NCI-H187 (cell line): ENCODE data around the gene SEPTIN14.
"Not testable (repeated sequence)": the region's sequence is repeated elsewhere in the genome, so short reads cannot be mapped to it uniquely, and the experiment has no call there.

Source experiments
- DNase-seq, 2 experiments: peaks; one replicate each; lab custom pipeline; 2025; lab: John Stamatoyannopoulos, UW

The SEPTIN14 gene

GRCh38 chr7:55862652-55863051 is at the start of gene SEPTIN14:
TSS of gene SEPTIN14 (minus strand) at chr7:55862752. CDS start at chr7:55861996, 756 bp downstream.
- not testable (repeated sequence) for DNase-seq

GRCh38 chr7:55903985-55904759 is 41.6 kb upstream of the SEPTIN14 start:
- no peak for DNase-seq

- not testable (repeated sequence) for DNase-seq
Observed at GRCh38 chr7:55901059-55901458, 38.5 kb upstream of the SEPTIN14 start.

GRCh38 chr7:55898287-55898686 is 35.7 kb upstream of the SEPTIN14 start:
- no peak for DNase-seq

GRCh38 chr7:55895021-55895420 is 32.5 kb upstream of the SEPTIN14 start:
- DNase-seq = no peak

GRCh38 chr7:55893940-55894339 is 31.4 kb upstream of the SEPTIN14 start:
- no peak for DNase-seq

GRCh38 chr7:55888378-55888777 is 25.8 kb upstream of the SEPTIN14 start:
- DNase-seq = not testable (repeated sequence)

DNA sequence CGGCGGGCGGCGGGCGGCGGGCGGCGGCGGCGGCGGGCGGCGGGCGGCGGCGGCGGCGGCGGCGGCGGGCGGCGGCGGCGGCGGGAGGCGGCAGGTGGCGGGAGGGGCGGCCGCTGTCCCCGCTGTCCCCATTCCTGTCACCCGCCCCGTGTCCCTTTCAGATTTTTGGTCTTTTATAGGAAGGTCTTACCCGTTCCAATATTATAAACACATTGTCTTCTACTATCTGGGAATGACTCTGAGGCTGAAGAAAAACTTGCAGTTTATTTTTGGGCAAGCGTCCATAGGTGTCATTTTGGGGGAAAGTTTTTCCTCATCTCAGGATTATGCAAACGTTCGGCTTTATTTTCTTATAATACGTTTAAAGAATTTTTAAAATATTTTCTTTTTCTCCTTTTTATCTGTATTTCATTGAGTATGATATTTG is 25.3 kb upstream of the SEPTIN14 start:
- DNase-seq = no peak

DNA sequence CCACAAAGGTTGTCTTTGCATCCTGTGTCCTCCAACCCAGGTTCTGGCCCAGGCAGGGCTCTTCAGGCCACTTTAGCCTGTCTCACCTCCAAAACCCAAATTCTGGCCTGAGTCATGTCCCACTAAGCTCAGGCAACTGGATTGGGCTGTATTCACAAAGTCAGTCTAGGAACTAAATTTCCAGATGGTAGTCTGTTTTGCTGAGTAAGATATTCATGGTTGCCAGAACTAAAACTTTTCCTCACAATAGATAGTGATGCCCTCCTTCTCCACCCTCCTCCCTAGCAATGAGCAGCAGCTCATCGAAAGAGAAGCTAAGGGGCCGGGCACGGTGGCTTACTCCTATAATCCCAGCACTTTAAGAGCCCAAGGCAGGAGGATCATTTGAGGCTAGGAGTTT is 21.8 kb upstream of the SEPTIN14 start:
- DNase-seq = no peak

DNA sequence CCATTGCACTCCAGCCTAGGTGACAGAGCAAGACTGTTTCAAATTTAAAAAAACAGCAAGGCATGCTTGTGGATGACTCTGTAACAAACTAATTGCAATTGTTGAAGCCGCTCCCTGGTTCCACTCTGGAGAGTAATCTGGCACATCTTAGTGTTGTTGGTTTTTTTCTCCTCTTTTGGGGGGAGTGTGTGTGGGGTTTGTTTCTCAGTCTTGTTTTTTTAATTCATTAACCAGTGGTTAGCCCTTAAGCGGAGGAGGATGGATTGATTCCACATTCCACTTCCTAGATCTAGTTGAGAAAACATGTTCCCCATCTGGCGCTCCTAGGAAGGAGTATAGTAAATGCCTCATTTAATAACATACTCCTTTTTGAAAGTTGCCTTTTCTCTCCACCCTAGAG is 16.1 kb upstream of the SEPTIN14 start:
- no peak for DNase-seq

DNA sequence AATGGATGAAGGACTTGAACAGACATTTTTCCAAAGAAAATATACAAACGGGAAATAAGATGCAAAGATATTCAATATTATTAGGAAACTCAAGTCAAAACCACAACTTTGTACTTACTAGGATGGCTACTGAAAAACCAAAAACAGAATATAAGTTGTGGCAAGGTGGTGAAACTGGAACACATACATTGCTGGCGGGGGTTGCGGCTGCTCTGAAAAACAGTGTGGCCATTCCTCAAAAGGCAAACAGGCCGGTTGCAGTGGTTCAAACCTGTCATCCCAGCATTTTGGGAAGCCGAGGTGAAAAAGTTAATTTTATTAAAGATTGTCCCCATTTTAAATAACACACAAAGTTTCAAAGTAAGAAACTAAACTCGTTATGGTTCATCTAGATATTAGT is 14.8 kb upstream of the SEPTIN14 start:
- DNase-seq = no peak

DNA sequence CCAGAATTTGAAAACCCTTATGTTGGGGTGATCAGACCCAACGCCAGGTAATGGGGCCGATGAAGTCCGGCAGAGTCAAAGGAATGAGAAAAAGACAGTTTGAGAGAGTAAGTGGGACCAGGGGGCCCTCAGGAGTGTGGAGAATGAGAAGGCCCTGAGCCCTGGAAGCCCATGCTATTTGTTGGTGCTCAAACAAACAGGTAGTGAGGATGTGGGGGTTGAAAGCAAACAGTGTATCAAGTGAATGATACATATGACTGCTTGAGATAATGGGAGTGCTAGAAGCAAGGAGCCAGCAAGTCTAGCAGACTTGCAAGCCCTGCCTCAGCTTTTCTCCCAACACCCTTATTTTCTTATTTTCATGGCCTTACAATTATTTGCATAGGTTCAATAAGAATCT is 11.2 kb upstream of the SEPTIN14 start:
- no peak for DNase-seq

GRCh38 chr7:55871932-55872485 is 9.5 kb upstream of the SEPTIN14 start:
- DNase-seq = no peak

DNA sequence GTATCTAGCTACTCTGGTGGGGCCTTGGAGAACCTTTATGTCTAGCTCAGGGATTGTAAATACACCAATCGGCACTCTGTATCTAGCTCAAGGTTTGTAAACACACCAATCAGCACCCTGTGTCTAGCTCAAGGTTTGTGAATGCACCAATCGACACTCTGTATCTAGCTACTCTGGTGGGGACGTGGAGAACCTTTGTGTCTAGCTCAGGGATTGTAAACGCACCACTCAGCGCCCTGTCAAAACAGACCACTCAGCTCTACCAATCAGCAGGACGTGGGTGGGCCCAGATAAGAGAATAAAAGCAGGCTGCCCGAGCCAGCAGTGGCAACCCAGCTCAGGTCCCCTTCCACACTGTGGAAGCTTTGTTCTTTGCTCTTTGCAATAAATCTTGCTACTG is 6.4 kb upstream of the SEPTIN14 start:
- DNase-seq = not testable (repeated sequence)

GRCh38 chr7:55845164-55845563 is 17.4 kb downstream of the SEPTIN14 start:
- not testable (repeated sequence) for DNase-seq

GRCh38 chr7:55838595-55838994 is 24.0 kb downstream of the SEPTIN14 start:
- DNase-seq = no peak

GRCh38 chr7:55827577-55827976 is 35.0 kb downstream of the SEPTIN14 start:
- DNase-seq = no peak

GRCh38 chr7:55818686-55819085 is 43.9 kb downstream of the SEPTIN14 start:
- DNase-seq = no peak

DNA sequence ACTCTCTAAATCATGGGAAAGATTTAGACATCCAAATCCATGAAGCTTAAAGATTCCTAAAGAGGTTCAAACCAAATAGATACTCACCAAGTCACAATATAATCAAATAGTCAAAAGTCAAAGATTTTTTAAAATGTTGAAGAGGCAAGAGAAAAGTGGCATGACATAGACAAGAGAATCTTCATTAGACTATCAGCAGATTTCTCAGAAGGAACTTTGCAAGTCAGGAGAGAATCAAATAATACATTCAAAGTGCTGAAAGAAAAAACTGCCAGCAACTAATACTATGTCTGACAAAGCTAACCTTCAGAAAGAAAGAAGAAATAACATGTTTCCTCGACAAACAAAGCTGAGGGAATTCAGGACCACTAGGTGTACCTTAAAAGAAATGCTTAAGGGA is 65.3 kb downstream of the SEPTIN14 start:
- DNase-seq = not testable (repeated sequence)

DNA sequence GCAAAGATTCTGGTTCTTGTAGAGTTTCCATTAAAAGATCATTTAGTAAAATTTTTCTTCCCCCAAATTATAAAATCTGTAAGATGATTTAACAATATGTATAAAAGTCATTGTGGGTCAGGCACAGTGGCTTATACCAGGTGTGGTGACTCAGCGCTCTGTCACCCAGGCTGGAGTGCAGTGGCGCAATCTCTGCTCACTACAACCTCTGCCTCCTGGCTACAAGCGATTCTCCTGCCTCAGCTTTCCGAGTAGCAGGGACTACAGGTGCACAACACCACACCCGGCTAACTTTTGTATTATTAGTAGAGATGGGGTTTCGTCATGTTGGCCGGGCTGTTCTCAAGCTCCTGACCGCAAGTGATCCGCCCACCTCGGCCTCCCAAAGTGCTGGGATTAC is 68.0 kb downstream of the SEPTIN14 start:
- no peak for DNase-seq

GRCh38 chr7:55792048-55792447 is 70.5 kb downstream of the SEPTIN14 start:
- no peak for DNase-seq

DNA sequence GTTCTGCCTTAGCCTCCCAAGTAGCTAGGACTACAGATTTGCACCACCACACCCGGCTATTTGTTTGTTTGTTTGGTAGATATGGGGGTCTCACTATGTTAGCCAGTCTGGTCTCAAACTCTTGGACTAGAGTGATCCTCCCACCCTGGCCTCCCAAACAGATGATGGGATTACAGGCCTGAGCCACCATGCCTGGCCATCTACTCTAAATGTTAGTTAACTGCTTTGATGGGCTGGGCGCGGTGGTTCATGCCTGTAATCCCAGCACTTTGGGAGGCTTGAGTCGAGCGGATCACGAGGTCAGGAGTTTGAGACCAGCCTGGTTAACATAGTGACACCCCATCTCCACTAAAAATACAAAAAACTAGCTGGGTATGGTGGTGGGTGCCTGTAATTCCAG is 74.8 kb downstream of the SEPTIN14 start:
- DNase-seq = no peak

DNA sequence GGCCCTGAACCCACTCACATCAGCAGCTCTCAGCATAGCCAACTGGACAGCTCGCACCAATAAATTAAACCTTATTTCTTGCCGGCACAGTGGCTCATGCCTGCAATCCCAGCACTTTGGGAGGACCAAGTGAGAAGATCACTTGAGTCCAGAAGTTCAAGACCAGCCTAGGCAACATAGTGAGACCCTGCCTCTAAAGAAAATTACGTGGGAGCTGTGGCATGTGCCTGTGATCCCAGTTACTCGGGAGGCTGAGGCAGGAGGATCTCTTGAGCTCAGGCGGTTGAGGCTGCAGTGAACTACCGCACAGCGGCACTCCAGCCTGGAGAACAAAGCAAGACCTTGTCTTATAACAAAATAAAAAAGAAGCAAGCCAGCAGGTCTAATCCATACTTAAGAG is 75.7 kb downstream of the SEPTIN14 start:
- no peak for DNase-seq

GRCh38 chr7:55785444-55785843 is 77.1 kb downstream of the SEPTIN14 start:
- not testable (repeated sequence) for DNase-seq
